CD14-positive monocyte (primary cell): ENCODE measurements around the gene PAOX. TPM values are rescaled to one million over a fixed set of nuclear protein-coding genes. Genes with fewer than 3 reads are reported as not detected.
"Not testable (repeated sequence)": the region's sequence is repeated elsewhere in the genome, so short reads cannot be mapped to it uniquely, and the experiment has no call there.

Experiments used
- DNase-seq, 3 donors: peaks; one replicate each; pipeline ENCODE4 v3.0.0-alpha.2; 2011 to 2022
- H2AFZ ChIP-seq: 2 replicates; pipeline ENCODE4 v1.6.0; 2012; ENCODE audit warnings: mild to moderate bottlenecking, low read depth, low read length, inconsistent platforms; ENCODE audit not compliant: insufficient read depth, poor library complexity, severe bottlenecking
- H3K27ac ChIP-seq, 2 donors: 1 replicate in 1 of 2; 2 replicates in 1 of 2; pipeline ENCODE4 v1.5.1; 2012 to 2013; ENCODE audit warnings: low read length in 2 of 2, control low read depth in 1 of 2, inconsistent platforms in 1 of 2, low read depth in 1 of 2, mild to moderate bottlenecking in 1 of 2
- H3K27me3 ChIP-seq, 2 donors: one replicate each; pipeline versions ENCODE4 v1.6.0 to v1.6.1; 2011 to 2013; ENCODE audit warnings: low read length in 2 of 2; ENCODE audit not compliant: control insufficient read depth in 2 of 2, insufficient read depth in 2 of 2
- H3K36me3 ChIP-seq, 2 donors: replicated peaks in 1 of 2; 1 replicate in 1 of 2; 2 replicates in 1 of 2; pipeline versions ENCODE4 v1.5.1 to v1.6.1; 2012 to 2013; ENCODE audit warnings: low read length in 2 of 2, control low read depth in 1 of 2, inconsistent platforms in 1 of 2, mild to moderate bottlenecking in 1 of 2; ENCODE audit not compliant: insufficient read depth in 2 of 2, control insufficient read depth in 1 of 2
- H3K4me1 ChIP-seq, 2 donors: 1 replicate in 1 of 2; 2 replicates in 1 of 2; pipeline versions ENCODE4 v1.5.1 to v1.6.1; 2012 to 2013; ENCODE audit warnings: low read length in 2 of 2, control low read depth in 1 of 2, inconsistent platforms in 1 of 2, mild to moderate bottlenecking in 1 of 2, moderate library complexity in 1 of 2; ENCODE audit not compliant: insufficient read depth in 2 of 2, control insufficient read depth in 1 of 2
- H3K4me2 ChIP-seq: replicated peaks from 2 replicates; pipeline ENCODE3; 2012; ENCODE audit warnings: low read length, moderate library complexity, mild to moderate bottlenecking; ENCODE audit not compliant: poor library complexity, severe bottlenecking; ENCODE audit errors: extremely low read depth
- H3K4me3 ChIP-seq, 3 experiments: fragments of 200-600 bp in 1 of 3; sonication (generic) in 1 of 3; replicated peaks in 1 of 3; 1 replicate in 2 of 3; 2 replicates in 1 of 3; pipeline ENCODE4 v1.5.1; 2011 to 2013; ENCODE audit warnings: low read length in 3 of 3, mild to moderate bottlenecking in 3 of 3, control low read depth in 2 of 3, low read depth in 2 of 3, inconsistent platforms in 1 of 3, moderate library complexity in 1 of 3
- H3K79me2 ChIP-seq: 2 replicates; pipeline ENCODE4 v1.6.0; 2012; ENCODE audit warnings: mild to moderate bottlenecking, control low read depth, inconsistent platforms, low read length, moderate library complexity; ENCODE audit not compliant: insufficient read depth
- H3K9ac ChIP-seq: 2 replicates; pipeline ENCODE4 v1.6.0; 2017; ENCODE audit warnings: low read length, mild to moderate bottlenecking; ENCODE audit not compliant: insufficient read depth, poor library complexity, severe bottlenecking
- H3K9me3 ChIP-seq, 2 donors: replicated peaks in 1 of 2; 1 replicate in 1 of 2; 2 replicates in 1 of 2; pipeline versions ENCODE4 v1.5.1 to v1.6.1; 2012 to 2013; ENCODE audit warnings: low read length in 2 of 2, control low read depth in 1 of 2; ENCODE audit not compliant: control insufficient read depth in 1 of 2, insufficient read depth in 1 of 2
- H4K20me1 ChIP-seq: 2 replicates; pipeline ENCODE4 v1.6.0; 2012; ENCODE audit warnings: mild to moderate bottlenecking, low read length, control low read depth, moderate library complexity; ENCODE audit not compliant: insufficient read depth
- H3K27ac Mint-ChIP-seq, 7 donors: one replicate each; pipeline ENCODE4 v1.8.0; 2020; ENCODE audit warnings: mild to moderate bottlenecking in 7 of 7, mixed read lengths in 7 of 7, moderate library complexity in 6 of 7, inconsistent platforms in 2 of 7
- H3K27me3 Mint-ChIP-seq, 3 donors: one replicate each; pipeline ENCODE4 v1.8.0; 2021 to 2022; ENCODE audit warnings: low read depth in 3 of 3, mild to moderate bottlenecking in 3 of 3, mixed read lengths in 3 of 3, moderate library complexity in 3 of 3, inconsistent platforms in 1 of 3
- H3K36me3 Mint-ChIP-seq, 2 donors: one replicate each; pipeline ENCODE4 v1.8.0; 2020; ENCODE audit warnings: mixed read lengths in 2 of 2, inconsistent platforms in 1 of 2, mild to moderate bottlenecking in 1 of 2
- H3K4me1 Mint-ChIP-seq: one replicate; pipeline ENCODE4 v1.8.0; 2020; ENCODE audit warnings: mild to moderate bottlenecking, mixed read lengths
- H3K4me3 Mint-ChIP-seq, 2 donors: one replicate each; pipeline ENCODE4 v1.8.0; 2020; ENCODE audit warnings: mild to moderate bottlenecking in 2 of 2, mixed read lengths in 2 of 2, moderate library complexity in 1 of 2
- H3K9me3 Mint-ChIP-seq, 7 donors: one replicate each; pipeline ENCODE4 v1.8.0; 2020 to 2022; ENCODE audit warnings: mixed read lengths in 7 of 7, mild to moderate bottlenecking in 6 of 7, moderate library complexity in 6 of 7, inconsistent platforms in 2 of 7
- WGBS: methylation state at CpG from one replicate; pipeline ENCODE4 v1.1.5; 2013; ENCODE audit warnings: missing lambda C conversion rate; ENCODE audit not compliant: insufficient coverage; 5-methylcytosine and 5-hydroxymethylcytosine counted together
- intact Hi-C, 2 donors: fragments of 100-400 bp; cut with micrococcal nuclease; formaldehyde crosslinking; loops; one replicate each; pipeline versions ENCODE4 v1.15.0 to v1.15.1; 2023
- polyA plus RNA-seq, 3 donors: library from polyadenylated mRNA; depleted of rRNA in 1 of 3; unstranded in 2 of 3; stranded (reverse) in 1 of 3; fragments of 300-500 nt in 2 of 3; fragments of >200 nt in 1 of 3; fragmentation: Illumina TruSeq in 2 of 3; gene quantifications; 1 replicate in 2 of 3; 2 replicates in 1 of 3; pipeline ENCODE4 v1.2.3, GENCODE V29; 2012 to 2021
- TF ChIP-seq, protein P1 (sequence below): fragments of 200-600 bp; IDR thresholded peaks from one replicate; pipeline ENCODE4 v1.8.0; 2022; ENCODE audit warnings: antibody characterized with exemption, mild to moderate bottlenecking

Gene PAOX
- polyA plus RNA-seq, 3 donors, result 3.9 to 9.5 (median 9.3) TPM

DNA sequence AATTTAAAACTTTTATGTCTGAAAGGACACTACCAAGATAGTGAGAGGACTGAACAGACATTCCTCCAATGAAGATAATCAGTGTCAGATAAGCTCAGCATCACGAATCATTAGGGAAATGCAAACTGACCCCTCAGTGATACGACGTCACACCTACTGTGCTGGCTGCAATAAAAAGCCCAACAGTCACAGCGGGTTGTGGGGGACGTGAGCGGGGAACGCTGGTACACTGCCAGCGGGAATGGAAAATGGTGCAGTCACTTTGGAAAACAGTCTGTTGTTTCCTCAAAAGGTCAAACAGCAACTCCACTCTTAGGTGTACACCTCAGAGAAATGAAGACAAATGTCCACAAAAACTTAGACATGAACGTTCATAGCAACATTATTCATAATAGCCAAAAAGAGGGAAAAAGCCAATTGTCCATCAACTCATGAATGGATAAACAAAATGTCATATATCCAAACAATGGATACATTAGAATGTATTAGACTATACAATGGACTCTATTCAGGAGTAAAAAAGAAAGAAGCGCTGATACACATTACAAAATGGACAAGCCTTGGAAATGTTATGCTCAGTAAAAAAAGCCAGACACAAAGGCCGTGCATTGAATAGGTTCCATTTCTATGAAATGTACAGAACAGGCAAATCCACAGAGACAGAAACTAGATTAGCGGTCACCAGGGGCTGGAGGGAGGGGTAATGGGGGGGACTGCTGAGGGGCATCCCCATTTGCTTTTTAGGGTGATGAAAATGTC lies 3.5 kb upstream of the PAOX start:
- H3K36me3 Mint-ChIP-seq, result peaks cover 4 to 10% of the 10 kb centered on the region in 2 donors
- H3K27me3 ChIP-seq, result peaks cover 0 to 6% of the 10 kb centered on the region in 2 donors
- H3K27ac Mint-ChIP-seq, result no peak overlapping the region
- DNase-seq, result no peak
- H3K36me3 ChIP-seq, result peaks cover 3 to 4% of the 10 kb centered on the region in 2 donors
- H3K4me1 Mint-ChIP-seq, result peaks cover 25% of the 10 kb centered on the region
- TF ChIP-seq, protein P1, sequence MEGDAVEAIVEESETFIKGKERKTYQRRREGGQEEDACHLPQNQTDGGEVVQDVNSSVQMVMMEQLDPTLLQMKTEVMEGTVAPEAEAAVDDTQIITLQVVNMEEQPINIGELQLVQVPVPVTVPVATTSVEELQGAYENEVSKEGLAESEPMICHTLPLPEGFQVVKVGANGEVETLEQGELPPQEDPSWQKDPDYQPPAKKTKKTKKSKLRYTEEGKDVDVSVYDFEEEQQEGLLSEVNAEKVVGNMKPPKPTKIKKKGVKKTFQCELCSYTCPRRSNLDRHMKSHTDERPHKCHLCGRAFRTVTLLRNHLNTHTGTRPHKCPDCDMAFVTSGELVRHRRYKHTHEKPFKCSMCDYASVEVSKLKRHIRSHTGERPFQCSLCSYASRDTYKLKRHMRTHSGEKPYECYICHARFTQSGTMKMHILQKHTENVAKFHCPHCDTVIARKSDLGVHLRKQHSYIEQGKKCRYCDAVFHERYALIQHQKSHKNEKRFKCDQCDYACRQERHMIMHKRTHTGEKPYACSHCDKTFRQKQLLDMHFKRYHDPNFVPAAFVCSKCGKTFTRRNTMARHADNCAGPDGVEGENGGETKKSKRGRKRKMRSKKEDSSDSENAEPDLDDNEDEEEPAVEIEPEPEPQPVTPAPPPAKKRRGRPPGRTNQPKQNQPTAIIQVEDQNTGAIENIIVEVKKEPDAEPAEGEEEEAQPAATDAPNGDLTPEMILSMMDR, result no peak
- H4K20me1 ChIP-seq, result no peaks in the 10 kb centered on the region
- H3K4me1 ChIP-seq, result peaks cover 36 to 47% of the 10 kb centered on the region in 2 donors
- intact Hi-C loops, result loop anchor here in 1 of 2 donors (10.0 kb wide), 1 partner anchor 1071 kb away; the partner anchor contains the start of gene STK32C
- H3K27ac ChIP-seq, result no peak overlapping the region
- no peak overlapping the region for H3K4me2 ChIP-seq
- no peaks in the 10 kb centered on the region for H3K9me3 ChIP-seq
- H3K79me2 ChIP-seq, result peaks cover 5% of the 10 kb centered on the region
- H3K4me3 Mint-ChIP-seq, result no peak overlapping the region
- peaks cover 0 to 2% (median 0%) of the 10 kb centered on the region in 7 donors for H3K9me3 Mint-ChIP-seq
- H2AFZ ChIP-seq, result no peak overlapping the region
- no peak overlapping the region for H3K9ac ChIP-seq
- H3K4me3 ChIP-seq, result no peak overlapping the region
- 97% methylated on average over 8 of the region's 12 CpGs for WGBS
- H3K27me3 Mint-ChIP-seq, result peaks cover 2 to 18% (median 17%) of the 10 kb centered on the region in 3 donors

DNA sequence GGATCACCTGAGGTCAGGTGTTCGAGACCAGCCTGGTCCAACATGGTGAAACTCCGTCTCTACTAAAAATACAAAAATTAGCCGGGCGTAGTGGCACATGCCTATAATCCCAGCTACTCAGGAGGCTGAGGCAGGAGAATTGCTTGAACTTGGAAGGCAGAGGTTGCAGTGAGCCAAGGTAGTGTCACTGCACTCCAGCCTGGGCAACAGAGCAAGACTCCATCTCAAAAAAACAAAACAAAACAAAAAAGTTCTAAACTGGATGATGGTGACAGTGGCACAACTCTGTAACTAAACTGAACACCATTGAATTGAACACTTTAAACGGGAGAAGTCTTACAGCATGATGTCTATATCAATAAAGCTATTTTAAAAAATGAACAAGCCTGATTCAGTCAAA lies 2.9 kb upstream of the PAOX start:
- H3K4me1 ChIP-seq, result peaks cover 42 to 53% of the 10 kb centered on the region in 2 donors
- H3K9me3 Mint-ChIP-seq, result not testable (repeated sequence)
- WGBS, result 100% methylated on average over 1 of the region's 5 CpGs

More for the DNA sequence above, 2.9 kb upstream of the PAOX start:
- H3K36me3 Mint-ChIP-seq, H3K4me3 Mint-ChIP-seq, H3K4me2 ChIP-seq, H3K27me3 ChIP-seq, H3K27ac ChIP-seq, H4K20me1 ChIP-seq, H3K79me2 ChIP-seq, H3K36me3 ChIP-seq, H3K9me3 ChIP-seq, DNase-seq, H3K9ac ChIP-seq, H3K4me3 ChIP-seq, H2AFZ ChIP-seq, H3K27ac Mint-ChIP-seq: not testable (repeated sequence)
- Mint-ChIP-seq H3K4me1 (peaks cover 32% of the 10 kb centered on the region), H3K27me3 (peaks cover 6 to 23% (median 21%) of the 10 kb centered on the region in 3 donors)
- intact Hi-C loops, result loop anchor here in 1 of 2 donors (10.0 kb wide), 1 partner anchor 1071 kb away; the partner anchor contains the start of gene STK32C
